HG03103 (cell line): ENCODE results near the gene SYPL1.
A peak's percentile ranks its signal among the peaks of the same experiment; 100 is the strongest.
"Not testable (repeated sequence)": the region's sequence is repeated elsewhere in the genome, so short reads cannot be mapped to it uniquely, and the experiment has no call there.

Experiments used
- ATAC-seq: cut with Tn5 transposase; IDR thresholded peaks from one replicate; pipeline ENCODE4 v1.9.1; 2021; ENCODE audit warnings: low read depth; ENCODE audit not compliant: unreplicated experiment

The SYPL1 gene

DNA sequence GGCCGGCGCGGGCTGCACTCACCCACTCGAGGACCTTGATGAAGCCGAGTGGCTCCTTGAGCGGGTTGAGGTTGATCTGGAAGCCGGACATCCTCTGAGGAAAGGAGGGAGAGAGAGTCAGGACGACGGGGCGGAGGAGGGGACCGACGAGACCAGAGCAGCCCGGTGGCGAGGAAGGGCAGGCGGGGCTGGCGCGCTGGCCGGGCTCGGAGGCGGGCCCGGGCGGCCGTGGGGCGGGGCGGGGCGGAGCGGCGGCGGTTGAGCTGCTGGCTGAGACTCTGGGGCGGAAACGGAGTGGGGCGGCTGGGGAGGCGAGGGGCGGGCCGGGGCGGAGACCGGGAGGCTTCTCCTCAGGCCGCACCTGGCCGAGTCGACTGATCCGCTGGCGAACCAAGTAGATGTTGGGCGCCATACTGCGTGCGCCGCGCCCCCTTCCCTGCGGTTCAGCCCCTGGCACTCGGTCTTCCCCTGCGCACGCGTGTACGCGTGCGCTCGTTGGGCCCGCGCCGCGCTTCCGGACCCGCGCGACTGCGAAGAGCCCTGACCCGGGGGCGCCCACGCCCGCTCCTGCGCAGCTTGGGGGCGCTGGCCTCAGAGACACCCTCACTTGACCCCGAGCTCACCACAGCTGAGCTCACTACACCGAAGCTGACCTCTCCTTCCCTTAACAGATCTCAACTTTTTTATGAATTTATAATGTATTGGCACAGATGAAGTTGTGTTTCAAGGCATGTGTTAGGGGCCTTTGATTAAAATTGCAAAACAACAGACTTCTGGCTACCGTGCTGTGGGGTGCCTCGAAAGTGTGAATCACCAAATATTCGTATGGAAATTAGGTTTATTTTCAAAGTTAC is at the start of gene SYPL1:
Gene SYPL1 (minus strand): TSS at position 195 of the 854 bp plus-strand sequence. CDS start 104 bp downstream, at position 91.
- peak; percentile 75 for ATAC-seq

DNA sequence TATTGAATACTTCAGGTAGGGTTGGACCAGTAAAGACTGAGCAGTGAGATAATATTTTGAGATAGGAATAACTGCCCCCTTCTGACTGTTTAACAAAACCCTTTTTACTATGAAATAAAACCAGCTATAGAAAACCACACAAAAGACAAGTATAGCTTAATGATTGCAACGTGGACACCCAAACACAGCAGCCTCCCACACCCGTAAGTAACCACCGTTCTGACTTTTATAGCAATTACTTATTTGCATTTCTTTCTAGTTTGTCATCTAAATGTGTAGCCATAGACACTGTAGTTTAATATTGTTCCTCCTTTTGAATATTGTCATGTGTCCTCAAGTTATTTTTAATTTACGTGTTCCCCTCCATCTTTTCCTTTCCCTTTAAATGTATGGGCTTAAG is 42.9 kb upstream of the SYPL1 start:
- no peak for ATAC-seq

DNA sequence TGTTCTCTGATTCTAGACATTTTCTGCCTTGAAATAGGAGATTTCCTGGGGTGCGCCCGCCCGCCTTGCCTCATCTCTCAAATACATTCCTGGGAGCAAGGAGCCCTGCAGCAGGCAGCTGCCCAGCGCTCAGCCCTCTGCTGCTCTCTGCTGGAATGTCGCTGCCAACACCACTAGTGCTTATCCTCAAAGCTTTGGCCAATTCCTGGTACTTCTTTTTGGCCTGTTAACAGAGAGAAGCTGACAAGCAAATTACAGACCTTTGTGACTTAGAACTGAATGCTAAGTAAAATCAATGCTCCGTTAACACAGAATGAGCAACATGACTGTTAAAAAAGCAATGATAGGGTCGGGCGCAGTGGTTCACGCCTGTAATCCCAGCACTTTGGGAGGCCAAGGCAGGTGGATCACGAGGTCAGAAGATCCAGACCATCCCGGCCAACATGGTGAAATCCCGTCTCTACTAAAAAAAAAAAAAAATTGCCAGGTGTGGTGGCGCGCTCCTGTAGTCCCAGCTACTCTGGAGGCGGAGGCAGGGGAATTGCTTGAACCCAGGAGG is 41.9 kb upstream of the SYPL1 start:
- no peak for ATAC-seq

- no peak for ATAC-seq
Measured at GRCh38 chr7:106152313-106152665, 40.2 kb upstream of the SYPL1 start.

GRCh38 chr7:106151459-106152312 is 39.6 kb upstream of the SYPL1 start:
- no peak for ATAC-seq

DNA sequence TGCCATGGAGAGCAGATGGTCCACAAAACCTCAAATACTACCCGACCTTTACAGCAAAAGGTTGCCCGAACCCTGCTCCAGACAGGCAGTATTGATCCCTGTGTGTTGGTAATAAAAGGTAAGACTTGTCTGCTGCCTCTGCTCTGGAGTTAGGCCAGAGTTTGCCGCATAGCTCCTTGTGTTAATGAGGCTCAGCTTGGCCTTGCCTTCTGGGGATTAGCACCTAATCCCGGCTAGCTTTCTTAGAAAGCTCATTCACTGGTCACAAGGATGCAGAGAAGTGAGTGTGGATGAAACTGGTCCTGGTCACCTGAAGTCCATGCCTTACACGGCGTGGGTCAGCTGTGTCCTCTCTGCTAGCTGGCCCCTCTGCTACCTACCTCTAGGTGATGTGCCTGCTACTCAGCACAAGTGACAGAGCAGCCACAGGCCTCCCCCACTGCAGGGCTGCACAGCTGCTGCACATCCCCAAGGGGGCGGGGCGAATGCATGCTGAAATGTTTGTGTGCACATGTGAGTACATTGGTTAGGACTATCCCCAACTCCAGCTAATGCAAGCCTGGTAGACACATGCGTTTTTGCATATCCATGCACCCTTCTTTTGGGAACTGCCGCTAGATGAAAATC is 31.7 kb upstream of the SYPL1 start:
- ATAC-seq, result no peak

GRCh38 chr7:106142136-106142535 is 30.0 kb upstream of the SYPL1 start:
- ATAC-seq, result no peak

DNA sequence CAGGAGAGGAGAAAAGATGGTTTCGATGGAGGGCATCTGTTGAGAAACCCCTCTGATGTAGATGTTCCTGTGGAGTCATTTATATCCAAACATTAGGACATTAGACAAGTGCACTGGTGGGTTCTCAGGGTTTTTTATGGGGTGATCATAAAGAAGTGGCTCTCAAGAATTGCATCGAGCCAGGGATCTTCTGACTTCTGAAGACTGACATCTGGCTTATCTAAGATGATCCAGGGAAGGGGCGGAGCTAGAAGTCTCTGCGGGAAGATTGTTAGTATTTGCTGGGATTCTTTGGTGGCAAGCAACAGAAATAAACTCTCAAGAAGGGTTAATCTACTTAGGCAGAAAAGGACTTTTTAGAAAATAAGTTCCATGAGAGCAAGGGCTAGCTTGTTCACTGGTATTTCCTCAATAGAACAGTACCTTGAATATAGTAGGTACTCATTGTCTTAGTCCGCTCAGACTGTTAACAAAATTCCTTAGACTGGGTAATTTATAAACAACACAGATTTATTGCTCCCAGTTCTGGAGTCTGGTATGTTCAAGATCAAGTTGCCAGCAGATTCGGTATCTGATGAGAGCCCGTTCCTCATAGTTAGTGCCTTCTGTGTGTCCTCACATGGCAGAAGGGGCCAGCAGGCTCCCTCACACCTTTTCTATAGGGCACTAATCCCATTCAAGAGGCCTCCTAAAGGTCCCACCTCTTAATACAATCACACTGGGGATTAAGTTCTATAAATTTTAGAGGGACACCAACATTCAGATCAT is 28.5 kb upstream of the SYPL1 start:
- ATAC-seq, result no peak

GRCh38 chr7:106139265-106140251 is 27.4 kb upstream of the SYPL1 start:
- ATAC-seq, result no peak

DNA sequence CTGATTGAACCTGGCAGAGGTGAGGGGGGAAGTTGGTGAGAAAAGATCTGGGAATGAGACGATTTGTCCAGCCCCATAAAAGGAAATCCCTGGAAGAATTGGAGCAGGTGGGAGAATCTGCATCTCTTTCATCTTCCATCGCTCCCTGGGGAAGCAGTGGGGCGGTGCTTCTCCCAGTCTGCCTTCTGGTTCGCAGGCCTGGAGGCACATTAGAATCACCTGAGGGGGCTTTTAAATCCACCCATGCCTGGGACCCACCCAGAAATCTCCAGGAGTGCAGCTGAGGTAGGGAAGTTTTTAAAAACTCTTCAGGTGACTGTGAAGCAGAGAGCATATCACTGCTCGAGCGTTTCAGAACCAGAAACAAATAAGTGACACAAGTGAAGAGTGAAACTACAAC is 26.7 kb upstream of the SYPL1 start:
- no peak for ATAC-seq

DNA sequence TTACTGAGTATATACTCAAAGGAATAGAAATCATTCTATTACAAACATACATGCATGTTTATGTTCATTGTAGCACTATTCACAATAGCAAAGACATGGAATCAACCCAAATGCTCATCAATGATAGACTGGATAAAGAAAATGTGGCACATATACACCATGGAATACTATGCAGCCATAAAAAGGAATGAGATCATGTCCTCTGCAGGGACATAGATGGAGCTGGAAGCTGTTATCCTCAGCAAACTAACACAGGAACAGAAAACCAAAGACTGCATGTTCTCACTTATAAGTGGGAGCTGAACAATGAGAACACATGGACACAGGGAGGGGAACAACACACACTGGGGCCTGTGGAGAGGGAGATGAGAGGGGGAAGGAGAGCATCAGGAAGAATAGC is 26.1 kb upstream of the SYPL1 start:
- ATAC-seq, result not testable (repeated sequence)

DNA sequence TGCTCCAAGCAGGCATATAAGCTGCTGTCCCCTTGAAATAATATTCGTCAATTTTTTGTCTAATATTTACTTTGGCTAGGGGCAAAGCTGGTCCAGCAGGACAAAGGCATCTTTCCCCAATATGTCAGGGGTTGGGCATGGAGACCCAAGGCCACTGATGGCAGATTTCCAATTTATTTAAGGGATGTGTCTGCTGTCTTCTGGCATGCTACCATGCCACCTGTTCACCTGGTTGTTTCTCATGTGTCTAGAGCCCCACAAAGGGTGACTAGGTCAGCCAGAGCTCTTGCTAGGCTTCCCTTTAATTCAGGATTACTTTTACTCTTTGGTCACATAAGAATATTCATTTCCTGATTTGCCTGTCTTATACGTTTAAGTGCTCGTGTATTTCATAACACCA is 22.1 kb upstream of the SYPL1 start:
- no peak for ATAC-seq

GRCh38 chr7:106129291-106129690 is 17.2 kb upstream of the SYPL1 start:
- no peak for ATAC-seq

GRCh38 chr7:106128836-106129235 is 16.7 kb upstream of the SYPL1 start:
- no peak for ATAC-seq

GRCh38 chr7:106127984-106128780 is 16.1 kb upstream of the SYPL1 start:
- ATAC-seq, result no peak

DNA sequence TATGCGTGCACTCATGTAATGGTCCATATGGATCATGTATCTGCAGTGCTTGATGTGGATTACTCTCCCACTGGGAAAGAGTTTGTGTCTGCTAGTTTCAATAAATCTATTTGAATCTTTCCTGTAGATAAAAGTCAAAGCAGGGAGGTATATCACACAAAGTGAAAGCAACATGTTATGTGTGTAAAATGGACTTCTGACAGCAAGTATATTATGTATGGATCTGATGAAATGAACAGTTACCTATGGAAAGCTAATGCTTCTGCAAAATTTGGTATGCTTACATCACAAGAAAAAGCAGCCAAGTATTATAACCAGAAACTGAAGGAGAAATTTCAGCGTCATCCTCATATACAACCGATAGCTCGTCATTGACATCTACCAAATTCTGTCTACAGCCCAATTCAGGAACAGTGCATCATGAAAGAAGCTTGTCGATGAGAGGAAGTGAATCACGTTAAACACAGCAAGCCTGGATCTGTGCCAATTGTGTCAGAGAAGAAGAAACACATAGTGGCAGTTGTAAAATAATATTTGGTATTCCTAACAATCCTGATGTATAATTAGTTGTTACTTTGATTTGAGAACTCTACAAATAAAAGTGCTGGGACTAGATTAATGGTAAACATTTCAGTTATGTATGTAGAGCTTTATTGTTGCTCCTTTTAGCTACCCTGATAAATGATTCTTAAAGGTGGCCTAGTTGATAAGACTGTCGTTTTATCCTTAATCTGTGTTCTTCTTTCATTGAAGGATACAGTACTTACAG is 14.2 kb upstream of the SYPL1 start:
- no peak for ATAC-seq

DNA sequence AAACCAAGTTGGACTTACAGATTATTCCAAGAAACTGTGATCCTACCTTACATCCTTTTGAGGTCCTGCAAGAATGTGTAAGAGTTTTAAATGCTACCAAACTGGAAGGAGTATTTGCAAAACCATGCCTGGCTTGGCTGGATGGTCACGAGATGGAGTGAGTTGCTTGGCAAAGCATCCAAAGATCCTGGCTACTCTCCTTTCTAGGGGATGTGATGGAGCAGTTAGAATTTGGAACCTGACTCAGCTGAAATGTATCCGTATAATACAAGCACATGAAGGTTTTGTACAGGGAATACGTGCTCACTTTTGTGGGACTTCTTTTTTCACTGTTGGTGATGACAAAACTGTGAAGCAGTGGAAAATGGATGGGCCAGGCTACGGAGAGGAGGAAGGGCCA is 13.3 kb upstream of the SYPL1 start:
- ATAC-seq, result no peak

- no peak for ATAC-seq
Measured at GRCh38 chr7:106124186-106124585, 12.1 kb upstream of the SYPL1 start.
